Testis (tissue), 3 donors: ENCODE results near the gene PGP. TPM values are rescaled to one million over a fixed set of nuclear protein-coding genes. Genes with fewer than 3 reads are reported as not detected.

Experiments used
- DNase-seq: peaks from one replicate; pipeline ENCODE4 v3.0.0-alpha.2; 2019
- H3K27ac ChIP-seq, 2 donors: fragments of 200-600 bp; sonication (generic); one replicate each; pipeline ENCODE4 v1.5.1; 2019
- H3K27me3 ChIP-seq: fragments of 200-600 bp; sonication (generic); one replicate; pipeline ENCODE4 v1.5.1; 2019
- H3K36me3 ChIP-seq: fragments of 200-600 bp; sonication (generic); one replicate; pipeline ENCODE4 v1.5.1; 2017; ENCODE audit warnings: low read depth; ENCODE audit errors: missing control alignments
- H3K4me1 ChIP-seq: fragments of 200-600 bp; sonication (generic); one replicate; pipeline ENCODE4 v1.5.1; 2019
- H3K4me3 ChIP-seq, 2 donors: fragments of 200-600 bp; sonication (generic); one replicate each; pipeline ENCODE4 v1.5.1; 2017 to 2019
- H3K9me3 ChIP-seq: fragments of 200-600 bp; sonication (generic); one replicate; pipeline ENCODE4 v1.5.1; 2017
- CTCF ChIP-seq, 3 experiments: fragments of 450-650 bp in 2 of 3; fragments of 200-600 bp in 1 of 3; sonication (generic) in 1 of 3; IDR thresholded peaks; one replicate each; pipeline ENCODE4 v1.5.1; 2016 to 2019; ENCODE audit warnings: antibody characterized with exemption in 3 of 3, mild to moderate bottlenecking in 2 of 3, moderate library complexity in 1 of 3
- POLR2A ChIP-seq: fragments of 450-650 bp; IDR thresholded peaks from one replicate; pipeline ENCODE4 v1.6.1; 2017; ENCODE audit warnings: antibody characterized with exemption, mild to moderate bottlenecking, moderate library complexity
- WGBS, 2 donors: methylation state at CpG; one replicate each; pipeline ENCODE4 v1.1.5; 2018; 5-methylcytosine and 5-hydroxymethylcytosine counted together
- intact Hi-C: fragments of 100-400 bp; cut with DNase I; formaldehyde crosslinking; loops from one replicate; pipeline ENCODE4 v1.15.1; 2023; ENCODE audit warnings: low total_unique reads
- polyA plus RNA-seq: library from polyadenylated mRNA; stranded (reverse); fragments of 350-450 nt; fragmentation: Illumina TruSeq; extraction: RNeasy Lipid Tissue Mini Kit (QIAGEN cat#74804); gene quantifications from one replicate; pipeline ENCODE4 v1.2.3, GENCODE V29; 2014; ENCODE audit warnings: low read depth, low replicate concordance; ENCODE audit not compliant: insufficient read depth
- total RNA-seq, 2 donors: library from RNA; depleted of rRNA; stranded (reverse); fragments of >200 nt; gene quantifications; one replicate each; pipeline ENCODE4 v1.2.3, GENCODE V29; 2016

The PGP gene
- total and polyA plus RNA-seq, 3 donors from 2014 or later: 50.0 to 118 (median 56.3) TPM

GRCh38 chr16:2195322-2196161, 19.1 kb downstream of the PGP start:
- intact Hi-C loops: no loop called here
- H3K27me3 ChIP-seq: no peaks in the 10 kb centered on the region
- H3K4me1 ChIP-seq: peaks cover 9% of the 10 kb centered on the region
- H3K4me3 ChIP-seq: peak overlapping the region; percentile 26
- H3K9me3 ChIP-seq: no peaks in the 10 kb centered on the region
- DNase-seq: no peak
- no peak for TF ChIP-seq CTCF (IDR thresholded peaks at IDR 0.05)
- no peak for TF ChIP-seq POLR2A
- H3K27ac ChIP-seq: no peak overlapping the region
- H3K36me3 ChIP-seq: no peaks in the 10 kb centered on the region
- 0 to 7% methylated on average over 3 to 46 of the region's 49 CpGs for WGBS, 2 donors

GRCh38 chr16:2194852-2195321, 19.8 kb downstream of the PGP start:
- Histone ChIP-seq H3K27ac (no peak overlapping the region), H3K27me3 (no peaks in the 10 kb centered on the region), H3K9me3 (no peaks in the 10 kb centered on the region), H3K4me1 (peaks cover 9% of the 10 kb centered on the region), H3K36me3 (no peaks in the 10 kb centered on the region), H3K4me3 (no peak overlapping the region)
- TF ChIP-seq CTCF (IDR thresholded peaks at IDR 0.05) (peak in 1 of 3 experiments; percentile 34), POLR2A (no peak)
- intact Hi-C loops: no loop called here
- DNase-seq: peak; percentile 49
- WGBS, 2 donors: 36 to 40% methylated on average over 3 to 10 of the region's 10 CpGs

- no peak for DNase-seq
- peaks cover 9% of the 10 kb centered on the region for H3K4me1 ChIP-seq
- intact Hi-C loops: no loop called here
- no peaks in the 10 kb centered on the region for H3K36me3 ChIP-seq
- H3K27me3 ChIP-seq: no peaks in the 10 kb centered on the region
- WGBS, 2 donors: 50 to 60% methylated on average over 12 to 16 of the region's 16 CpGs
- TF ChIP-seq POLR2A (no peak), CTCF (IDR thresholded peaks at IDR 0.05) (no peak)
- H3K27ac ChIP-seq: no peak overlapping the region
- no peaks in the 10 kb centered on the region for H3K9me3 ChIP-seq
- no peak overlapping the region for H3K4me3 ChIP-seq
Observed at GRCh38 chr16:2194166-2194834, 20.3 kb downstream of the PGP start.

GRCh38 chr16:2191446-2191706, 23.3 kb downstream of the PGP start:
- DNase-seq: no peak
- Histone ChIP-seq H3K4me1 (peaks cover 9% of the 10 kb centered on the region), H3K36me3 (no peaks in the 10 kb centered on the region), H3K9me3 (no peaks in the 10 kb centered on the region), H3K4me3 (no peak overlapping the region), H3K27ac (no peak overlapping the region), H3K27me3 (no peaks in the 10 kb centered on the region)
- WGBS, 2 donors: 86 to 90% methylated on average over 8 to 11 of the region's 11 CpGs
- no peak for TF ChIP-seq POLR2A
- TF ChIP-seq CTCF (IDR thresholded peaks at IDR 0.05): no peak
- intact Hi-C loops: no loop called here
